Activated CD4-positive, alpha-beta T cell treated with anti-CD3 and anti-CD28 coated beads, Interleukin-10, Interleukin-2, amounts not matched to agents 100 ng/mL and 50 ng/mL, durations not matched to agents 16 hours and 8 hours (primary cell): Measurements from ENCODE around the gene SPSB3.
A peak's percentile ranks its signal among the peaks of the same experiment; 100 is the strongest.

Experiments used
- DNase-seq: peaks from one replicate; pipeline ENCODE4 v3.0.0-alpha.2; 2020

SPSB3 gene

GRCh38 chr16:1788095-1788707, 5.8 kb upstream of the SPSB3 start:
- no peak for DNase-seq

- DNase-seq, result no peak
Measured at GRCh38 chr16:1787322-1788094, 5.1 kb upstream of the SPSB3 start.

DNA sequence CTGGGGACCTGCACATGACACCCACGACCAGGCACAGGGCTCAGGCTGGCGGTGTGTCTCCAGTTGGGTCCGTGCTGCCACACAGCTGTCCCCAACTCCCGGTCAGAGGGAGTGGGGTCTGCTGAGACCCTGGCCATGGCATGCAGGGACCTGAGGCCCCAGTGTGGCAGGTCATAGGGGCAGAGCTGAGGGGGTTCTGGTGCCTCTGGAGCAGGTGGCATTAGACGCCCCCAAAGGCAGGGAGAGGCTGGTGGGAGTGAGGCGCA, 4.6 kb upstream of the SPSB3 start:
- DNase-seq, result no peak

GRCh38 chr16:1786242-1787055, 4.1 kb upstream of the SPSB3 start:
- no peak for DNase-seq

GRCh38 chr16:1785846-1786170, 3.4 kb upstream of the SPSB3 start:
- no peak for DNase-seq

DNA sequence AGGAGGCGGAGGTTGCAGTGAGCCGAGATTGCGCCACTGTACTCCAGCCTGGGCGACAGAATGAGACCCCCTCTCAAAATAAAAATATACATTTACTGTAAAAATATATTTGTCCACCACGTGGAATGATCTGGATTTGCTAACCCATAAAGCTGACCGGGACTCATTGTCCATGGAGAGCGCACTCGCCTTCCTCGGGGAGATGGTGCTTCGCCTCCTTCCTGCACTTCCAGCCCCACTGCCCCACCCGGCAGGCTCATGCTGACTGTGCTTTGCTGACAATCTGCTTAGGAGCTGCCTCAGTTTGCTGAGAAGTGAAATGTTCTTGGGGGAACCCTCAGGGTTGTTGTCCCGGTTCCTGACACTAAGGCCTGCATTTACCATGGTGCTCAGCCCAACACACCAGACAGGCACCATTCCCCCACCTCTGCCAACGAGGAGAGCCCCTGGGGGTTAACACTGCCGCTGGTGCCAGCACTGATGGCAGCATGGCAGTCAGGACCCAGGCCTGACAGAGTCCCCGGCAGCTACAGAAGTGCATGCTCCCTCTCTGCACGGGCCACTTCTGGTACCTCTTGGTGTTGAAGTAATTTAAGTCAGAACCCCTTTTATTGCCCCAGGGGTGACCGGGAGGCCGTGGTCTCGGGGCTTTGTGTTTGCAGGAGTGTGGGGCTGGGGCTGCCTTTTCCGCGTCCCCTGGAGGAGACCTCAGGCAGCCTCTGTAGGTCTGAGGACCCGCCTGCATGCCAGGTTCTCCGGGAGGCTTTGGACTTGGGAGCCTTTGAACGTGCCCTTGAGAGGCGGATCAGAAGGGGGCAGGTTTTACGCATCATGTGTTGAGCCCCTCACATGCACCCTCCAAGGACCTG, 2.8 kb upstream of the SPSB3 start:
- no peak for DNase-seq

GRCh38 chr16:1781758-1782407, 488 bp downstream of the SPSB3 start:
- DNase-seq, result peak; percentile 34

GRCh38 chr16:1781254-1781653, 1.1 kb downstream of the SPSB3 start:
- no peak for DNase-seq

DNA sequence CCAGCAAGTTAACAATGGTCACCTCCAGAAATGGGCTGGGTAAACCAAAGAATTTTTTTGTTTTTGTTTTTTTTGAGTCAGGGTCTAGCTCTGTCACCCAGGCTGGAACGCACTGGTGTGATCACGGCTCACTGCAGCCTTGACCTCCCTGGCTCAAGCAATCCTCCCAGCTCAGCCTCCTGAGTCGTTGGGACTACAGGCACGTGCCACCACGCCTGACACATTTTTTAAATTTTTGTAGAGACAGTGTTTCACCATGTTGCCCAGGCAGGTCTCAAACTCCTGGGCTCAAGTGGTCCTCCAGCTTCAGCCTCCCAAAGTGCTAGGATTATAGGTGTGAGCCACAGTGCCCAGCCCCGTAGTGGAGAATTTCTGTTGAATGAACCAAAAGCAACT, 1.7 kb downstream of the SPSB3 start:
- no peak for DNase-seq

DNA sequence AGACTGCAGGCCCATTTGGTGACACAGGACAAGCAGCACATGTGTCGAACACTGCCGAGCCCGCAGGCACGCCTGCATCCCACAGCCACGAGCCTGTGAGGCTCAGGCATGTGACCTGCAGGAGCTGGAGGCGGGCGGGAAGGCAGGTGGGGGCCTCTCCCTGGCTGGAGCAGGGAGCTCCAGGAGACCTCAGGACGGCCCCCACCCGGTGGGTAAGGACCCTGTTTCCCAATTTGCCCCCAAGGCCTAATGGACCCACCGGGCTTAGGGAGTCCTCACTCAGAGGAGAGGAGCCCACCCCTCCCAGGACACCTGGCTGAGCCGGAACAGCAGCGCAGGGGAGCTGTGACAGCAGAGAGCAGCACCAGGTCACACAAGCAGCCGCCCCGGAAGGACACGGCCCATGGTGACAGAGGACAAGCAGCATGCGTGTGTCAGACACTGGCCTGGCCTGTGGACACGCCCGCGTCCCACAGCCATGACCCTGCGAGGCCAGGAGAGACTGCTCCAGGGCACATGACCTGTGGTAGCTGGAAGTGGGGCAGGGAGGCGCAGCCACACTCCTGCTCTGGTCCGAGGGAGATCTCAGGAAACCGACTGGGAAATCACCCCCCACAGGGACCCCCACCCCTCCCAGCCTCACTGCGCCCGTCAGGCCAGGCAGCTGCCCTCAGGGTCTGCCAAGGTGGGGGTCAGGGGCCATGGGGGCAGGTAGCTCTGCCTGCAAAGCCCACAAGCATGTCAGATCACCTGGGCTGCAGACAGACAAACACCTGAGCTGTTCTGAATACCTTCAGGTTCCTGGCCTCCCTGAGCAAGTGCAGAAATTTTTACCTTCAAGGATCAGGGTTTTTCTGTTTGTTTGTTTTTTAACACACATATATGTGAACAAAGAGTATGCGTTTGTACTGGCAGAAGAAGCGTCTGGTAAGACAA, 2.4 kb downstream of the SPSB3 start:
- no peak for DNase-seq

- no peak for DNase-seq
Measured at GRCh38 chr16:1779234-1779701, 3.1 kb downstream of the SPSB3 start.

DNA sequence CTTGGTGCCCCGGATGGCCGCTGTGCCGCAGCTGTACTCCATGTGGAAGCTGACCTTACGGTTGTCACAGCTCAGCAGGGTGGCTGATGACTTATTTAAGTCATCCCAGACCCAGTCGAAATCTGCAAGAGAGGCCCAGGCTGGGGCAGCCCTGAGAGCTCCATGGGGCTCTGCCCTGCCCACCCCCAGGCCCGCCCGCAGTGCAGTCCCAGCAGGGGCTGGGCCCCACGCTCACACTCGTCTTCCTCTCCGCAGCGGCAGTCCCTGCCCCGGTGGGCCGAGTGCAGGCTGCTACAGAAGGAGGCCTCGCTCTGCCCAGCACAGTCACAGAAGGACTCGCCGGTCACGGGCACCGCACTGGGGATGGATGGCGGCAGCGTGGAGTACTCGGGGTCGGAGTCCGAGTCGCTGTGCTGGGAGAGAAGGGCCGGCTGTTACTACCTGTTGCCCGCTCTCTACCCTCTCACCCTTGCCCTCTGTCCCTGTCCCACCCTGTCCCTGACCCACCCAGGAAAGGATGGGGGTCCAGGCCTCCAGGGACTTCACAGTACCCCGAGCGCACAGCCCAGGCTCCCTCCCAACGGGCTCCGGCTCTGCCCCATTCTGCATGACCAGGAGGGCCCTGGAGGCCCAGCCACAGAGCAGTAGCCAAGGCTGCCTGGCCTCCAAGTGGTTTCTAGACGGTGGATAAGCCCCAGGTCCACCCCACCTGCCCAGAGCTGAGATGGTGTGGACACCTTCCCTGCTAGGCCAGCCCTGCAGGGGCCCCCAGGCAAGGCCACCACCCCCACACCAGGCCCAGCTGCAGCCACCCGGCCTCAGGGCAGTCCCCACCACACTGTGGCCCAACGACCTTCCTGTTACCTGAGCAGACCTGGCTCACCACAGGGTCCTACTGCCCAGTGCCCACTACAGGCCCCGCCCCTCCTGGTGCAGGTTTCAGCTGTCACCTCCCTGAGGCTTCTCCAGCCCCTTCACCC, 3.9 kb downstream of the SPSB3 start:
- no peak for DNase-seq

DNA sequence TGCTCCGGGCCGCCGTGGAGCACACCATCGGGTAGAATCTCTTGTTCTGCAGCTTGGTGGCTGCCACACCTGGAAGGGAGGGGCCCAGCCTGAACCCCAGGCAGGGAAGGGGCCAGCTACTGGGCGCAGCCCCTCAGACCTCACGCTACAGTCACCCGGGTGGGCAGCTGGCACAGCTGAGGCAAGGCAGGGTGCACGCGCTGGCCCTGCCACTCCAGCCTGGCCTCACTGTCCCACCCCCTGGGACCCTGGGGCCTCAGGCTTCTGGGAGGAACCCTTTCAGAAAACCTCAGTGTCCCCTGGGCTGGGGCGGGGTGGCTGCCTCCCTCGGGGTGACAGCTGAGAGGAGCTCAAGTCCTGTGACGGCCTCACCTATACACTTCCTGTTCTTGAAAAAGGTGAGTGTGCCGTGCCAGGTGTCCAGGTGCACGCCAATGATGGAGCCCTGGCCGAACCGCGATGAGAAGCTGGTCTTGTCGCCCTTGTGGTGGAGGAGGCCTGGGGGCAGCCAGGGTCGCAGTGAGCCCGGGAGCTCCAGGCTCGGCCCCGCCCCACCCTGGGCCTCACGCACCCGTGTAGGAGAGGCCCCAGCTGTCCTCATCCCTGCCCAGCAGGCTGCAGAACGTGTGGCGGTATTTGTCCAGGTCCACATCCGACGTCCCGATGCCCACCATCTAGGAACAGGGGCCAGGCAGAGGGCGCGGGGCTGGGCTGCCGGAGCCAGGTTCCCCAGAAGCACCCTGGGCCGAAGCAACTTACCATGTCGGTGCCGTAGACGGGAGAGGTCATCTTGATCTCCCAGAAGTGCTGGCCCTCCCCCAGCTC, 4.8 kb downstream of the SPSB3 start:
- no peak for DNase-seq

DNA sequence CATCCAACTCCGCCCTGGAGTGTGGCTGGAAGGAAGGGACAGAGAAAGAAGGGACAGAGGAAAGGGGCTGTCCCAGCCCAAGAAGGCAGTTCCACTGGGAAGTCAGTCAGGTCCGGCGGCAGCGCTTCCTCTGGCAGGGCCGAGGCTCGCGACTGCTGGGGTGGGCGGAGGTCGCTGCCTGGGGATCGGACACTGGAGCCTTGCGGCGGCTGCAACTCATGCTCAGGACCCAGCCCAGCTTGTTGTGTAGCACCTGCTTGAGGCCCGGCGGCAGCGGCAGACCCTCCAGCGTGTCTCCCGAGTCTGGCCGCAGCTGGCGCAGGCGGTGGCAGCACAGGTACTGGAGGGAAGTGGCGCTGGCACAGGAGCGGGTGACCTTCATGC, 5.4 kb downstream of the SPSB3 start:
- DNase-seq, result no peak

GRCh38 chr16:1776672-1776955, 5.8 kb downstream of the SPSB3 start:
- DNase-seq, result no peak

GRCh38 chr16:1775846-1776671, 6.3 kb downstream of the SPSB3 start:
- no peak for DNase-seq

DNA sequence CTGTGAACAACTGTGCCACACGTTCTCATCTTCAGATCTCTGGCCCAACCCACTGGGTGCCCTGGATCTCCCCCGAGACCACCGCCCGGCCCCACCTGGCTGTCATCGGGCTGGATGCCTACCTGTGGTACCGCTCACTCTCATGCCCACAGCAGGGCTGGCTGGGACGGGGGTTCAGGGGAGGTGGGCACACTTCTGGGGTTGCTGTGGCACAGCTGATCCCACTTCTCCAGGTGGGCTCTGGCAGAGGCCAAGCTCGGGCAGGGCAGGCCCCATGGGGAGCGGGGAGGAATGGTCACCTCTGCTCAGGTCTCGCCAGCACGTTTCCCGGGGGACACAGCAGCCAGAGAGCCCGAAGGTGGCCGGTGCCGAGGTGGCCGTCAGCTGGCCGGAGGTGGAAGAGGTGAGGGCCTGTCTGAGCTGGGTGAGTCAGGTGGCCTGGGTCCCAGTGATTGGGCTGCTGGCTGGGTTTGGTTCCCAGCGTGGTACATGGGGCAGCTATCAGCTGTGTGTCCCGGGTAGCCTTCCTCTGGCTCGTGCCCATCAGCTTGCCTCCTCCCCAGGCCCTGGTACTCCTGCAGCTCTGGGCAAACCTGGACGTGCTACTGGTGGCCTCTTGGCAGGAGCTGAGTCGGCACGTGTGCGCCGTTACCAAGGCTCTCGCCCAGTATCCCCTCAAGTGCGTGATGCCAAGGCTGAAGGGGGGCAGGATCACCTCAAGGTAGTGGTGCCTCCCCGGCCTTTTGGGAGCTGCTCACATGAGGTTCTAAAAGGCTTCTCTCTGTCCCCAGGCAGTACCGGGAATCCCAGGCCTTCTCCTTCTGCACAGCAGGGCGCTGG, 7.1 kb downstream of the SPSB3 start:
- DNase-seq, result no peak

GRCh38 chr16:1774448-1774780, 8.0 kb downstream of the SPSB3 start:
- no peak for DNase-seq
